Psoas muscle (tissue), 8 donors: Measurements from ENCODE around the gene TTC21B. TPM values are rescaled to one million over a fixed set of nuclear protein-coding genes. Genes with fewer than 3 reads are reported as not detected.

ENCODE experiments used
- ATAC-seq, 4 donors: fragments of 200-7000 bp; cut with Tn5 transposase; one replicate each; pipeline ENCODE4 v1.9.1; 2020; ENCODE audit warnings: moderate library complexity in 3 of 4, mild to moderate bottlenecking in 2 of 4
- DNase-seq, 2 donors: peaks; one replicate each; pipeline ENCODE4 v3.0.0-alpha.2; 2020
- H3K27ac ChIP-seq: fragments of 200-600 bp; one replicate; pipeline ENCODE4 v1.8.0; 2022
- H3K27me3 ChIP-seq, 3 donors: fragments of 200-600 bp in 1 of 3; one replicate each; pipeline versions ENCODE4 v1.6.1 to v1.8.0; 2013 to 2022; ENCODE audit warnings: low read length in 2 of 3, mild to moderate bottlenecking in 2 of 3, moderate library complexity in 1 of 3; ENCODE audit not compliant: insufficient read depth in 3 of 3
- H3K36me3 ChIP-seq, 2 donors: fragments of 200-600 bp in 1 of 2; one replicate each; pipeline versions ENCODE4 v1.6.1 to v1.8.0; 2013 to 2022; ENCODE audit warnings: low read depth in 1 of 2, mild to moderate bottlenecking in 1 of 2, moderate library complexity in 1 of 2; ENCODE audit not compliant: insufficient read depth in 1 of 2
- H3K4me1 ChIP-seq: fragments of 200-600 bp; one replicate; pipeline ENCODE4 v1.8.0; 2022
- H3K4me3 ChIP-seq: fragments of 200-600 bp; one replicate; pipeline ENCODE4 v1.8.0; 2022; ENCODE audit warnings: mild to moderate bottlenecking
- H3K9me3 ChIP-seq: fragments of 200-600 bp; one replicate; pipeline ENCODE4 v1.8.0; 2022
- WGBS, 3 donors: extraction: QIAGEN DNeasy Blood & Tissue Kit; methylation state at CpG; one replicate each; pipeline versions ENCODE4 v1.1.6 to v1.1.7; 2013; 5-methylcytosine and 5-hydroxymethylcytosine counted together
- intact Hi-C, 2 donors: fragments of 100-400 bp; cut with DNase I; formaldehyde crosslinking; loops; one replicate each; pipeline versions ENCODE4 v1.11.0 to v1.14.2; 2022
- polyA plus RNA-seq, 3 donors: library from polyadenylated mRNA; stranded (reverse); fragments of 200-250 nt; gene quantifications; one replicate each; pipeline ENCODE4 v1.2.3, GENCODE V29; 2013
- total RNA-seq, 4 donors: library from RNA; stranded (reverse); fragmentation: NEBNext Ultra II Directional in 2 of 4; extraction: Animal tissue kit (Norgen Biotek cat#: 25700) in 2 of 4; gene quantifications; one replicate each; pipeline versions ENCODE4 v1.2.1 to v1.2.4, GENCODE V29; 2021 to 2023
- TF ChIP-seq, protein P1 (sequence below): fragments of 200-600 bp; IDR thresholded peaks from one replicate; pipeline ENCODE4 v1.8.0; 2022; ENCODE audit warnings: antibody characterized with exemption
- donor health status: healthy with polysubstance abuse.
- donor health status: DM: no; HTN: no; CAD: no; lungs with moderate emphysema.
- donor health status: Bipolar disorder and iron deficiency.
- donor health status: healthy.
- donor health status: DM: yes; HTN: yes; CAD: no.
- donor health status: DM: no; HTN: no; CAD: no.
- donor health status: DM: no; HTN: no; CAD: no.
- donor health status: DM: yes; HTN: yes; CAD: no.

Gene TTC21B
- total and polyA plus RNA-seq, 7 donors: 2.6 to 16.7 (median 10.6) TPM

DNA sequence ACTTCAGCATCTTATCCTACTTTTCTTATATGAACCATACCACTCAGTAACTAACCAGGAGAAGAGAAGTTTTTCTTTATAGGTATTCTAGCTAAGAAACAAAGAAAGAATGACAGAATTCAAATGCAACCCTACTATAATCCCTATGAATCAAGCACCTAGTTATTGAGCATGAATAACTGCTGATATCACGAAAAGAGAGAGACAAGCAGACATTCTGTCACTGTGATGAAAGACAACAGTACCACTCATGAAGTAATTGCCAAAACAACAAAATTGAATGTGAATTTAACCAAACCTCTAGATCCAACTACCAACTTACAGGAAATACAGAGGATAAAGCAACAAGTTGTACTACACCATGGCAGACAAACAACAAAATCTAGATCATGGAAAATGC lies 15.3 kb downstream of the TTC21B start:
- TF ChIP-seq, protein P1, sequence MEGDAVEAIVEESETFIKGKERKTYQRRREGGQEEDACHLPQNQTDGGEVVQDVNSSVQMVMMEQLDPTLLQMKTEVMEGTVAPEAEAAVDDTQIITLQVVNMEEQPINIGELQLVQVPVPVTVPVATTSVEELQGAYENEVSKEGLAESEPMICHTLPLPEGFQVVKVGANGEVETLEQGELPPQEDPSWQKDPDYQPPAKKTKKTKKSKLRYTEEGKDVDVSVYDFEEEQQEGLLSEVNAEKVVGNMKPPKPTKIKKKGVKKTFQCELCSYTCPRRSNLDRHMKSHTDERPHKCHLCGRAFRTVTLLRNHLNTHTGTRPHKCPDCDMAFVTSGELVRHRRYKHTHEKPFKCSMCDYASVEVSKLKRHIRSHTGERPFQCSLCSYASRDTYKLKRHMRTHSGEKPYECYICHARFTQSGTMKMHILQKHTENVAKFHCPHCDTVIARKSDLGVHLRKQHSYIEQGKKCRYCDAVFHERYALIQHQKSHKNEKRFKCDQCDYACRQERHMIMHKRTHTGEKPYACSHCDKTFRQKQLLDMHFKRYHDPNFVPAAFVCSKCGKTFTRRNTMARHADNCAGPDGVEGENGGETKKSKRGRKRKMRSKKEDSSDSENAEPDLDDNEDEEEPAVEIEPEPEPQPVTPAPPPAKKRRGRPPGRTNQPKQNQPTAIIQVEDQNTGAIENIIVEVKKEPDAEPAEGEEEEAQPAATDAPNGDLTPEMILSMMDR: no peak
- no peak overlapping the region for H3K4me3 ChIP-seq
- H3K27me3 ChIP-seq: no peaks in the 10 kb centered on the region
- H3K27ac ChIP-seq: no peak overlapping the region
- H3K4me1 ChIP-seq: no peaks in the 10 kb centered on the region
- no peaks in the 10 kb centered on the region for H3K9me3 ChIP-seq
- intact Hi-C loops: loop anchor here (5.0 to 10.0 kb wide), 2 partner anchors 53 to 56 kb away; no protein-coding TSS in a partner anchor
- DNase-seq: no peak
- H3K36me3 ChIP-seq: peaks cover 4 to 80% of the 10 kb centered on the region in 2 donors
- WGBS, 3 donors: 85 to 94% (median 91%) methylated on average over 1 of the region's 1 CpG
- no peak for ATAC-seq

DNA sequence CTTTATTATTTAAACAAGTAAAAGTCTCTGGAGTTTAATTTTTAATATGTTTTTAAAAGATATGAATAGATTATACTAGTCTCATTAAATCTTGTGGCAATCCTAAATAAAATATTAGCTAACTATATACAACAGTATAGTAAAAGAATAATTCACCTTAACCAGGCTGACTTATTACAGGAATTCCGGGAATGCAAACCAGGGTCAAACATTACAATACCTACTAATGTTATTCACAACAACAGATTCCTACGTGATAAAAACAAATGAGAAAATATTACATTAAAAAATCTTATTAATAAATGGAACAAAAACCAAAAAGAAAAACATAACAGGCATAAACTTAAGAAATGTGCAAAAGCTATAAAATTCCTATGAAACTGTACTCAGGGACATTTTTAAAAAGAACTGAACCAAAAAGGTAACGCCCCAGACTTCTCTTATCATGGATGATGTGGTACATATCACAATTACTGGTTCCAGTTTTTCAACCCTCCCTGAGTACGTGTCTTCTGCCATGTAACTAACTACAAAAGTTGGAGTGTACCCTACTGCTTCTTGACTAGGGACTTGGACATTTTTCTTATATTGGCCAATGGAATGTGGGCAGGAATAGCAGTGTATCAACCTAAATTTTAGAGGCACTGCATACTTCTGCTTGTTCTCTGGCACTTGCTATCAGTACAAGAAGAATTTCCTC lies 20.2 kb downstream of the TTC21B start:
- no peak for ATAC-seq
- Histone ChIP-seq H3K27ac (no peak overlapping the region), H3K9me3 (no peaks in the 10 kb centered on the region), H3K36me3 (peaks cover 2 to 80% of the 10 kb centered on the region in 2 donors), H3K4me3 (no peak overlapping the region), H3K27me3 (no peaks in the 10 kb centered on the region), H3K4me1 (no peaks in the 10 kb centered on the region)
- intact Hi-C loops: loop anchor here in 1 of 2 donors (10.0 kb wide), 1 partner anchor 49 kb away; no protein-coding TSS in a partner anchor
- no peak for DNase-seq
- TF ChIP-seq, protein P1: no peak
- 94% methylated on average over 4 of the region's 4 CpGs for WGBS, 3 donors

DNA sequence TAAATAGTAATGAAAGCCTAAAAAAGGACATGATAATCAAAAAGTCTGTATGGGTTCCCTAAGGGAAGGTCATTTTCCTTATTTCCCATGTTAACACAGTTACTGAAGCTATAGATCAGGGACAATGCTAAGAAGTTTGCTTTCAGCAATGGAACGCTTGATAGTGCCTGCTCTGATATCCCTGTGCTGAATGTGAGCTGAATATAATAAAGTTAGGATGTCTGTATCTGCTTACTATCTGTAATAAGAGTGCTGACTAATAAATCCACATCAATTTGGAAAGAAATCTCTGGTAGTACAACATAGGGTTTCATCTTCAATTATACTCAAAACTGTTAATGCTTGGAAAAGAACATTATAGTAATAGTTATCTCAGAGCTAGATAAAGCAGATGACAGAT lies 25.8 kb downstream of the TTC21B start:
- no peaks in the 10 kb centered on the region for H3K27me3 ChIP-seq
- no peaks in the 10 kb centered on the region for H3K4me1 ChIP-seq
- no peak for DNase-seq
- no peaks in the 10 kb centered on the region for H3K9me3 ChIP-seq
- WGBS, 3 donors: 98 to 100% (median 99%) methylated on average over 1 of the region's 1 CpG
- no peak overlapping the region for H3K27ac ChIP-seq
- ATAC-seq: no peak
- peaks cover 9 to 90% of the 10 kb centered on the region in 2 donors for H3K36me3 ChIP-seq
- H3K4me3 ChIP-seq: no peak overlapping the region
- TF ChIP-seq, protein P1: no peak
- intact Hi-C loops: no loop called here

DNA sequence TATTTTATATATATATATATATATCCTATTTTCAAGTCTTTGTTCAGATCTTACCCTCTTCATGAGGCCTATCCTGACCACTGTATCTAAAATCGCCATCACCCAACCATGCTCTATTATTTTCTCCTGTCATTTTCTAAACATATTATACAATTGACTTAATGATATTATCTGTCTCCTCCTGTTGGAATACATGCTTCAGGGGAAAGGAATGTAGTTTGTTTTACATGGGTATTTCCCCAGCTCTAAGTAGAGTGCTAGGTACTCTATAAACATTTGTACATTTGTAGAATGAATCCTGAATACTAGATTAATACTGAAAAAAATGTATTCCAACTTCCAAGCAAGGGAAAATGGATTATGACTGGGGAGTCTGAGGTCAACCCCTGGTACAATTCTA lies 26.2 kb downstream of the TTC21B start:
- TF ChIP-seq, protein P1: no peak
- intact Hi-C loops: no loop called here
- 97 to 100% (median 100%) methylated on average over 1 of the region's 1 CpG for WGBS, 3 donors
- H3K9me3 ChIP-seq: no peaks in the 10 kb centered on the region
- H3K27ac ChIP-seq: no peak overlapping the region
- no peaks in the 10 kb centered on the region for H3K4me1 ChIP-seq
- no peaks in the 10 kb centered on the region for H3K27me3 ChIP-seq
- DNase-seq: no peak
- no peak for ATAC-seq
- no peak overlapping the region for H3K4me3 ChIP-seq
- H3K36me3 ChIP-seq: peaks cover 9 to 90% of the 10 kb centered on the region in 2 donors

DNA sequence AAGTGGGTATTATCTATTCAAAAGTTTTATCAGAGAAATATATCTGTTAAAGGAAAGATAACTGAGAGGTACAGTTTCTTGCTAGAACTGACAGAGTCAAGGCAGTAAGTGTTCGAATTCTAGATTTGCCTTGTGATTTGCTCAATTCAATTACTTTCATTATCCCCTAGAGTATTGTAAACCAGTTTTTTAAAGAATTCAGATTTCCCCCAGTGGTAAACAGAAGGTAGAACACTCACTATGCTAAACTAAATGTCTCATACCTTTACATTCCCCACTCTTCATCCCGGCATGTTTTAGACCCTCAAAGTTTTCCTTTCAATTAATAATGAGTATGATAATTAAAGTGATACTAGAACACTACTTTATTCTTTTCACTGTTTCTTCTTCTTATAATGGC lies 28.6 kb downstream of the TTC21B start:
- DNase-seq: no peak
- 72 to 93% (median 89%) methylated on average over 2 of the region's 2 CpGs for WGBS, 3 donors
- TF ChIP-seq, protein P1: no peak

More for the DNA sequence above, 28.6 kb downstream of the TTC21B start:
- ATAC-seq: no peak
- intact Hi-C loops: no loop called here
- Histone ChIP-seq H3K36me3 (peaks cover 6 to 79% of the 10 kb centered on the region in 2 donors), H3K4me3 (no peak overlapping the region), H3K9me3 (no peaks in the 10 kb centered on the region), H3K4me1 (no peaks in the 10 kb centered on the region), H3K27me3 (no peaks in the 10 kb centered on the region), H3K27ac (no peak overlapping the region)
